ENCODE measurements around the gene NUP50.
A peak's percentile ranks its signal among the peaks of the same experiment; 100 is the strongest.

The NUP50 gene

DNA sequence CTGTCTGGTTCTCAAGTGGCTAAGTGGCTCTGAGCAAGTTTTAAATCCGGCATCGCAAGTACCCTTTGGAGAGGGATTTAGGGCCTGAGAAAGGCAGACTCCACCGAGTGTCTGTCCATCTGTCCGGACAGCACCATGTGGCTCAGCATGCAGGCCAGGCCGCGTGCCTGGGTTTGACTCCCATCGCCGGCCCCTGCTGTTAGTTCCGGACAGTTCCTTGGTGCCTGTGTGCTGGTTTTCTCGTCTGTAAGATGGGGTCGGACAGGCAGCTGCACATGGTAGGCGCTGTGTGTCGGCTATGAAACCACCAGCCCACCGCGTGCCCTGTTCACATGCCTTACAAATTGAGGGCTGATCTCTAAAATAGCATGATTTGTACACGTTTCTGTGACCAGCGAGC, 31.0 kb downstream of the NUP50 start:
- DNase-seq (ENCODE audit: low spot score), result no peak

DNA sequence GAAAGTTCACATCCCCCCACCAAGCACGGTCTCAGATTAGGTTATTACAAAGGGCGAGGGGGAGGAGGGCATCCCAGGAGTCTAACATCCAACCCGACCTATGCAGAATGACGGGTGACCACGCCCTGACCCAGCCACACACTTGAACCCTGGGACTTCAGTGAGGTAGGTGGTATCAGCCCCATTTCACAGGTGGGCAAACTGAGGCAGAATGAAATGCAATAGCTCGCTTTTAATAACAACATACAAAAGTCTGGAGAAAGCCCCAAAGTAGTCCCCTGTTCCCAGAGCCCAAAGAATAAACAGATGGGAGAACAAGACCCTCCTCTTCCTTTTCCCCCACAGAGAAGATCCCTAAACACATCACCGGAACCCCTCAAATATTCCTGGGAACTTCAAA, 31.9 kb downstream of the NUP50 start:
- DNase-seq (ENCODE audit: low spot score), result no peak

DNA sequence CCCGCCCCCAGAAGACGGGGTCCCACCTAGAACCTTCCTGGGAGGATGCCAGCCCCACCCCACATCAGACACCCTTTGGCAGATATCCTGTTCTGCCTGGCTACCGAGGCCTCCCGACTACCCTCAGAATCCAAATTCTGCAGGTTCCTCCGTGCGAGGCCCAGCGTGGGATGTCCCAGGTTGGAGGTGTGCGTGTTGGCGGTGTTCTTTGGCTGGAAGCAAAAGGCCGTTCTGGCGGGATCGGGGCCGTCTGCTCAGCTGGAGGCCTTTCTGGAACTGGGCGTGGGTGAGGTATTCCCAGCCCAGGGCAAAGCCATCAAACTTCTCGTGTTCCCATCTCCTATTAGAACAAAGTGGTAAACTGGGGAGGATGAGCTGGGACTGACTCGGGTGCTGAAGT, 32.6 kb downstream of the NUP50 start:
- DNase-seq (ENCODE audit: low spot score), result no peak

DNA sequence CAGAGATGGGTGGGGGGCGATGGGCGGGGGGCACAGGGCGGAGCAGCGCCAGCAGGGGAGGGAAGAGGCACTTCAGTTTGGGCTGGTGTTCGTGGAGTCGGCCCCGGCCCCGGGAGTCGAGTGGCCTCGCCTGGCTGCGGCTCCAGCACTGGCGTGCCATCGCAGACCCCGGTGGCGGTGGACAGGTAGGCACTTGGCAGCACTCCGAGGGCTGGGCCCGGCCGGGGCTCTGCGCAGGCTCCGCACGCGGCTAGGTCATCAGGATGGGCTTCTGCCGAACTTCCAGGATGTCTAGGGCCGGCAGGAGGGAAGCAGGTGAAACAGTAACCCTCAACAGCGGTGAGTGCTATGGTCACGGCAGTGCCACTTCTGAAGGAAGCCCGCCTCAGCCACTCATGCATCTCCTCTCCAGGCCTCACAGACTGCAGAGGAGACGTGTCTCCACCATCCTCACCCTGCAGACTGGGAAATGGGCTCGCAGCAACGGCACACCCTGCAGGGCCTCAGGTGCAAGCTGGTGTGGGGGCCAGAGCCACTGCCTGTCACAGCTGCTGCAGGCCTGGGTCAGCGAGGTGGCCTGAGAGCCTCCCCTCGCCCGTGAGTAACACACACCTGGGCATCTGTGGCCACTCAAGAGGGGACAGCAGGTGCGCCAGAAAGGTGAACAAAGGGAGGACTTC, 33.3 kb downstream of the NUP50 start:
- DNase-seq (ENCODE audit: low spot score), result no peak

DNA sequence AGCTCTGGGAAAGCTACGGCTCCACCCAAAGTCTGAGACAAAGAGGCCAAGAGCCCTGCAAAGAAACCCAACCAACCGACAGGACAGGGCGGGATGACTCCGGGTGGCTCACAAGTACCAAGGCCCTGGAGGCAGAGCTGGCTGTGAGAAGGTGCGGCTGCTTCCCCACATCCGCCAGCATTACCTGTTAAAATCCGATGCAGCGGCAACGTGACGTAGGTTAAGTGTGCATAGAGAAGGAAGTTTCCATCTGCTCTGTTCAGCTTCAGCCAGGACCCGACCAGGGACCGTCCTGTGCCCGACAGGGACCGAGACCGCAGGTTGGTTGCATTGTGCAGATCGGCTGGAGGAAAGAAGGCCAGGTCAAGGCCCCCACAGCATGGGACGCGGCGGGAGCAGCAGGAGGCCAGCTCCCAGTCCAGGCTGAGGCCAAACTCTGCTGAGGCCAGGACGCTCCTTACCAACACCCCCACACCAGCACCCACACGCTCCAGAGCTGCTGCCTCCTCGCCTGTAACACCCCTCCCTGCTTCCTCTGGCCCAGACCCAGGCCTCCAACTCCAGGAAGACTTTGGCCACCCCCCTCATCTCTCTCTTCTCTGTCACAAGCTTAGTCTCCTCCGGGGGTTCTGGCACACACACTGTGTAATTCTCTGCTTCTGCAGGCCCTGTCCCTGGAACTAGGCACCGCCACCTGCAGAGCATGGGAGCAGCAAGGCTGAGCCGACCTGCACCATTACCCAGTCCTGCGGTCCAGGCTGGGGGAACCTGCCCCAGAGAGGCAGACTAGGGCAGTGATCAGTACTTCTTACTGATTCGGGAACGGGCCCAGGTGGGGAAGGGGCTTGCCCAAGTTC, 34.1 kb downstream of the NUP50 start:
- DNase-seq (ENCODE audit: low spot score), result no peak

DNA sequence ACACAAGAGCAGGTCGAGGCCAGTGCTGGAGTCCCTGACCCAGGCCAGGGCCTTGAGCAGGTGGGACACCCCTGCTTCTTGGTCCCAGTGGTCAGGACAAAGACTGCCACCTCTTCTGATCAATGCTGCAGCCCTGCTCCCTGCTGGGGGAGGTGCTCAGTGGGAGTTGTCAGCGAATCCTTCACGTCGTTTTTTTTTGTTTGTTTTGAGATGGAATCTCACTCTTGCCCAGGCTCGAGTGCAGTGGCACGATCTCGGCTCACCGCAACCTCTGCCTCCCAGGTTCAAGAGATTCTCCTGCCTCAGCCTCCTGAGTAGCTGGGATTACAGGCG, 34.7 kb downstream of the NUP50 start:
- no peak for DNase-seq (ENCODE audit: low spot score)

DNA sequence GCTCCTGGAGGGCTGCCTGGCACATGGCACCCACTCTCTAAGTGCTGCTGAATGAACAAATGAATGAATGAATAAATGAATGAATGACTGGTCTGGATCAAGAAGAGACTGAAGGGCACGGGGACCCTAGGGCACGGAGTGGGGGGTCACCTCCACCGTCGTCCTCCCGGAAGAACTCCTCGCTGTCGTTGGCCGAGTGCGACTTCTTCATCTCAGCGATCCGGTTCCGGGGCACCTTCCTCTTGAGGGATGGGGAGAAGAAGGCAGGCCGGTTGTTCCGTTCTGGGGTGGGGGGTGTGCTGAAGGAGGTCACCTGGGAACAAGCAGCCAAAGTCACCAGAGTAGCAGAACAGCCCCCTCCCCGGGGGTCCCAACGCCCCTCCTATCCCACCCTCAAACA, 36.0 kb downstream of the NUP50 start:
- DNase-seq (ENCODE audit: low spot score), result no peak

DNA sequence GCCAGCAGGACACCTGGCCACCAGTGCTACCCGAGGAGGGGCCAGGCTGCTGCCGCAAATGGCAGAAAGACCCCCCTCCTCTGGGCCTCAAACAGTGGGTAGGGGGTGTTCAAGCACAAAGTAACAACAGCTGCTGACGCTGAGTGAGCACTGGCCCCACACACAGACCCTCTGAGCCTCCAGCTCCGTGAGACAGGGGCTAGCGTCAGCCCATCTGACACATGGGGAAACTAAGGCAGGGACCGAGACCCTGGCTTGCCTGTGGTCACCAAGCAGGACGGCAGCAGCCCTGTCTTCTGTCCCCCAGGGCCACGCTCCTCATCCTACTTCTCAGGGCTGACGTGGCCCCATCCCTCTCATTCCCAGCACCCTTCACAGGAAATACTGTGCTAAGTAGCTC, 36.5 kb downstream of the NUP50 start:
- no peak for DNase-seq (ENCODE audit: low spot score)

DNA sequence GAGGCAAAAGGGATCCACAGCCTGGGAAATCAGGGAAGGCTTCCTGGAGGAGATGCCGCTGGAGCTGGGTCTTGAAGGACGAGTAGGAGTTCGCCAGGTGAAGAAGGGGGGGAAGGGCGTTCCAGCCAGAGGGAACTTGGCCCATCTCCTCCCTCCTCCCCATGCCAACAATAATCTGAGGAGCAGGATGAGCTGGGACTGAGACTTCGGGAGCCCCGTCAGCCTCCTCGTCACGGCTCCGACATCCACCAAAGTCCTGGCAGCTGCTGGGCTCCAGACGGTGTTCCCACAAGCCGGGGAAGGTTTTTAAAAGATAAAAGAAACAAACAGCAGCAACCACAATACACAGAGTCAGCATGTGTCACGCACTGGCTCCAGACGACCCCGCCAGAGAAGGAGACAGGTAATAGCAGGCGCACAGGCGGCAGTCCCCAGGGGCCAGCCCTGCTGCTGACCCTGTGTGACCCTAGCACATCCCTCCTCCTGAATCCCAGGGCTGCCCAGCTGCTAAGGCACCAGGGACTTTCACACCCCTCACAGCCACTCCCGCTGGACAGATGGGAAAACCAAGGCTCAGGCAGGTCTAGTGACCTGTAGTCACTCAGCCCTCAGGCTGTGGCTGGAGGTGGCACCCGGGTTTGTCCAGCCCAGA, 37.3 kb downstream of the NUP50 start:
- no peak for DNase-seq (ENCODE audit: low spot score)

DNA sequence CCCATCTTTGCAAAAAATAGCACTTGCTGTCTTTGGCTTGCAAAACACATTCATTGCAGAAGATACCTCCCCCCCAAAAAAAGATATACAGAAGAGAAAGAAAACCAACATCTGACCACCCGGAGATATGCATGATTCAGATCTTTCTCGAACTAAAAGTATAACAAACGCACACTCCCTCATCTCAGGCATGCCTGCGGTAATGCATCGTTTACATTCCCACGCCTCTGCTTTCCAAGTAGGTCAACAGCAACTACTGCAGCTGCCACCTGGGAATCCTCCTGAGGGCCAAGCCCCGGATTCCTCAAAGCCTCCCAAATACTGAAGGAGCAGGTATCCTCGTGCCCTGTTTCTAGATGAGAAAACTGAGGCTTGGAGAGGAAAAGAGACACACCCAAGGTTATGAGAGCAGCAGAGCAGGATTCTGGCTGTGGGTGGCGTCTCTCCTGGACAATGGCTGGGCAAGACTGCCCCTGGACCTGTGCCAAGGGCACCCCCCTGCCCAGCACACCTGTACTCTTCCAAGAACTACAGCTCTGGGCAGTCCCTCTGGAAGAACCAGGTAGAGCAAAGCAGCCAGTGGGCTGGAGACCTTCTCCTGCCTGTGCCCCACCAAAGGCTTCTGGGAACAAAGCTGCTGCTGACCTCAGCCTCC, 38.1 kb downstream of the NUP50 start:
- DNase-seq (ENCODE audit: low spot score), result no peak

DNA sequence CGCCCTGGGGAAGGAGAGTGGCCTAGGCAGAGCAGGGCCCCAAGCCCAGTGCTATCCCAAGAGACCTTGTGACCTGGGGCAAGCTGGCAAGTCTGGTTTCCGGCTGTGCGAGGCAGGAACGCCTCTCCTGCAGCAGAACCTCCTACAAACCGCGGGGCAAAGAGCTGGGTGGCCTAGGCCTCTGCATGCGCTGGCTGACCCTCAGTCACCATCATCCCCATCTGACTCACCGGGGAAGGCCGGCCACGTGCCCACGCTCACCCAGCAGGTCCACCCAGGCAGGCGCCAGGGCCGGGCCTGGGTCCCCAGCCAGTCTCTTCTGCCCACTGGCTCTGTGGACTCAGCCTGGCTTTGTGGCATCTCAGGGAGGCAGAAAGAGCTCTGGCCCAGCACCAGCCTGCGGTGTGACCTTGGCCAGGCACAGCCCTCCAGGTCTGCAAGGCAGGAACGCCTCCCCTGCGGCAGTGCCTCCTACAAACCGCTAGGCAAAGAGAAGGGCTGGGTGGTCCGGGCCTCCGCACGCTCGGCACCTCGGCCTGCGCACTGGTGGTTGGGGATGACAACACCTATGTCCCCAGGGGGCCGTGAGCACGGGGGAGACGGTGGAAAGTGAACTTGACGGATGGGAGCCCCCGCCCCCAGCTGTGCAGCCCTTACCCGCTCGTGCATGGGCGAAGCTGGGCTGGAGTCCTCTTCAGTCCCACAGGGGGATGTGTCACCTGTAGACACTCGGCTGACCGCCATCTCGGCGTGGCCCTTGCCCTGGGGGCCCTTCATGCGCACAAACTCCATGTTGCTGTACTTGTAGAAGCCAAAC, 38.8 kb downstream of the NUP50 start:
- no peak for DNase-seq (ENCODE audit: low spot score)

DNA sequence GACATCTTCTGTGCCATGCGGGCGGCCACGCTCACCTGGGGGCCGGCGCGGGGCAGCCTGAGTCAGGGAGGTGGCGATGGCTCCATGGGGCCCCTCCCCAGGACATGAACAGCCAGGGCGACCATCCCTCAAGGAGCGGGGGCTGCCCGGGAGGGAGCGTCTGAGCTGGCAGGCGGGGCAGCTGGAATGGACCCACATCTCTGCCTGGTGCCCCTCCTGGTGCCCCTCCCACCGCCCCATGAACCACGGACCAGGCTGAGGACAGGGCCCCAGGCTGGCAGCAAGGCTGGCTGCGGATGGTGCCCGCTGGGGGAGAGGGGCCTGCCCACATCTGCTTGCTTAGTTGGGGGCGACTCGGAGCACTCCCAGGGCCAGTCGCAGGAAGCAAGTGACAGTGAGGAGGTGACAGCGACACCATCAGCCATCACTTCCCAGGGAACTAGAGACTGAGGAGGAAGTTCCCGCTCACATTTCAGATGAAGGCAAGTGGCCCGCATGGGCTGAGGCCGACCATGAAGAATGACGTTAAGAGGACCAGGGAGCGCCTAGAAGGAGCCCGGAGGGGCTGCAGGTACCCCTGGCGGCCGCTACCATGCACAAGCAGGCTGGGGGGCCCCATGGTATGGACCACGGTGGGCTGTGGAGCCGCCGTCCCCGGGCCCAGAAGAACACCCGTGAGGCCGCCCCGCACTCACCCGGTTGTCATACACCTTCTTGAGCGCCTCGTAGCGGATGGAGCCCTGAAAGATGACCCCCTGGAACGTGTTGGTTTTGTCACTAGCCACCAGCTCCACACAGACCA, 39.6 kb downstream of the NUP50 start:
- DNase-seq (ENCODE audit: low spot score), result no peak

DNA sequence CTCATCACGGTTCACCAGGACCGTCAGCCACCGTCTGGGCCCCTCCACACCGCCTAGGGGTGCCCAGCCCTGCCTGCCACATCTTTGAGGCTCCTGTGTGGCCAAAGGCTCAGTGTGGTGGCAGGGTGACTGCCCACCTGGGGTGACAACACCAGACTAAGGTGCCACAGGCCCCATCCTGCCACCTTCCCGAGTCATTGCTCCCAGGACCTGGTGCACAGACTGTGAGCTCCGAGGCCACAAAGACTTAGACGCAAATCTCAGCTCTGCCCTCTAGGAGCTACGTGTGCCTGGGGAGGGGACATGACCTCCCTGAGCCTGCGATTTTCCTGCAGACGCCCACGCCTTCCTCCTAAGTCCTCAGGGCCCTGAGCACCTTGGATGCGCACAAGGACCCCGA, 40.5 kb downstream of the NUP50 start:
- no peak for DNase-seq (ENCODE audit: low spot score)

DNA sequence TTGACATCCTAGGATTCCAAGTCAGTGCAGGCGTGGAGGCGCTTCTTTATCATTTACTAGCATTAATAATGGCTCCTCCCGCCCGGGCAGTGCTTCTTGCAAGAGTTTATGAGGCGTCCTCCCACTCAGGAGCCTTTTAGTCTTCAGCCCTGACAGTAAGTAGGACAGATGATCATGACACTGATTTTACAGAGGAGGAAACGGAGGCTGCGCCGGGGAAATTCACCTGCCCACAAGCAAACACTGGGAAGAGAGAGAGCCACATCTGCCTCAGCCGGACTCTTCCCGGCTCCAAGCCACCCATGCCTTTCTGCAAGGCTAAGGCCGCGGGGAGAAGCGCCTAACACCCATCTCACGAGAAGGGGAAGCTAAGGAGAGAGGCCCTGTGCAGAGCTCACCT, 41.1 kb downstream of the NUP50 start:
- DNase-seq (ENCODE audit: low spot score), result no peak

DNA sequence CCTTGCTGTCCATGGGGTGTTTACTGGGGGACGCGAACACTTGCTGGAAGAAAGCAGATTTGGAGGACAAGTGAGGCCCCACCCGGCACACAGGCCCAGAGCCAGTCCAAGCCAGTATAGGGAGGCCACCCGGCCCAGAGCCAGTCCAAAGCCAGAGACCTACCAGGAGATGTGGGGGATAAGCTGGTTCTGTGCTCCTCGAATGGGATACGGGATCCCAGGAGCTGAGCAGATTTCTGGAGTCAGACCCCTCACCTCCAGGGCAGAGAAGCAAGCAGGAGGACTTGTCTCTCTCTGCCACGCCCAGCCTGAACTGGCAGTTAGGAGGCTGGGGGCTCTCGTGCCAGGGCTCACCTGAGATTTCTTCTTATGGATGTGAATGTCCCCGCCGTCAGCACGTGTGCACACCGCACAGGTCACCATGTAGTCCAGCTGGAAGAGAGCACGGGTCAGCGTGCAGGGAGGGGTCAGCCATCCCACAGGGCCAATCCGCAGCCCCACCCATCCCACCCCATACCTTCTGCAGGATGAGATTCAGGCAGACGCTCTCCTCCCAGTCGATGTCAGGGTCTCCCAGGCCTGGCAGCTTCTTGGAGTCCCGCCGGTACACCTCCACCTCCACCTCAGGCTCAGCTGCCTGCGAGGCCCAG, 41.7 kb downstream of the NUP50 start:
- no peak for DNase-seq (ENCODE audit: low spot score)

DNA sequence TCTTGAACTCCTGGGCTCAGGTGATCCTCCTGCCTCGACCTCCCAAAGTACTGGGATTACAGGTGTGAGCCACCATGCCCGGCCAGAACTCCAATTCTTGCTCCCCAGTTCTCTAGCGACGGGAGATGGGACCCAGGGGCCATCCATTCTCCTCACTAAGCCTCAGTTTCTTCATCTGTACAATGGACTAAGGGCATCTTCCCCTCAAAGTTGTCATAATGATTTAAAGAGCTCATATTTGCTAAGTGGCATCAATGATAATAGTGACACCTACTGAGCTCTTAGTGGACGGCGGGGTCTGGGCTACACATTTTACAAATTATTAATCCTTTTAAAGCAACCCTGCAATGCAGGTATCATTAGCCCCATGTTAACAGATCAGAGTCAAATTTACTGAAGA, 42.5 kb downstream of the NUP50 start:
- DNase-seq (ENCODE audit: low spot score), result no peak

DNA sequence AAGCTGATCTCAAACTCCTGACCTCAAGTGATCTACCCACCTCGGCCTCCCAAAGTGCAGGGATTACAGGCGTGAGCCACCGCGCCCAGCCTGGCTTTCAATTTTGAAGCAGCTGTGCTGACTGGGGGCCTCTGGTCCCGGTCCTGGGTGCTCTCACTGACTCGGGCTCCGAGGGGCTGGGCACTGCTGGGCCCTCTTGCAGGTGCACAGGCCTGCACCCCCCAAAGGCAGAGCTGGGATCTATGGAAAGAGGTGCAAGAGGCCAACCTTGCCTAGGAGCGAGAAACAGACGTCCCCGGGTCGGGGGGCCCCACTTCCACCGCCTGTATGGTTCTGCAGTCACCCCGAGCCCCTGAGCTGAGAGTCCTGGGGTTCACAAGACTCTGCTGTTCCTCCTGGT, 43.8 kb downstream of the NUP50 start:
- no peak for DNase-seq (ENCODE audit: low spot score)

DNA sequence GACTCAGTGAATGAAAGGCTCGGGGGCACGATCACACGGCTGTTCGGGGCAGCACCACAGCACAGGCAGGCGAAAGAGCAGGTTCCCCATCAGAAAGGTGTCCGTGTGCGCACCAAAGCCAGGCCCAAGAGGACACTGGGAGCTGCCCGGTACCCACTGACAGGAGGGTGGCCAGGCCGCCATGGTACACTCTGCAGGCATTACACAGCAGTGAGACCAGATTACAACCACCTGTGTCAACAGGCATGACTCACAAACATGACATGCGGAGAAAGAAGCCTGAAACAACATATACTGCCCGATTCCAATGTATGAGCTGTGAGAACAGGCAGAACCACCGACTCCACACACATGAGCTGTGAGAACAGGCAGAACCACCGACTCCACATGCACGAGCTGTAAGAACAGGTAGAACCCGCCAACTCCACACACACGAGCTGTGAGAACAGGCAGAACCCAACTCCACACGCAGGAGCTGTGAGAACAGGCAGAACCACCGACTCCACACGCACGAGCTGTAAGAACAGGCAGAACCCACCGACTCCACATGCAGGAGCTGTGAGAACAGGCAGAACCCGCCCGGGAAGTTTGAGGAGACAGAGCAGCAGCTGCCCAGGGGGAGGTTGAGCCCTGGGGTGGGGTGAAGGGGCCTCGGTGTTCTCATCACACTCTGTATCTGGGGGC, 44.4 kb downstream of the NUP50 start:
- peak; percentile 32 for DNase-seq (ENCODE audit: low spot score)

DNA sequence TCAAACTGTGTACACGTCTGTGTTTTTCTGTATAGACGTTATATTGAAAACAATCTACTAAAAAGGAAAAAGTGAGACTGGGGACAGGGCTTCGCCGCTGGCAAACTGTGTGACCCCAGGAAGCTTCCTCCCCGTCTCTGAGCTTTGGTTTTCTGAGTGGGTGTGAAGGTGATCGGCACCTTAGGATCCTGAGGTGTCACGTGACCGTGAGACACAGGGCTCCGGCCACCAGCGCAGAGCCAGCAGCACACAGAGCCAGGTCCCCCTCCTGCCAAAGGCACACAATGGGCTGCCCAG, 44.9 kb downstream of the NUP50 start:
- no peak for DNase-seq (ENCODE audit: low spot score)
